Thyroid gland (tissue), 4 donors: ENCODE results near the gene SLC38A2.
"Not testable (repeated sequence)": the region's sequence is repeated elsewhere in the genome, so short reads cannot be mapped to it uniquely, and the experiment has no call there.

Experiments
- CTCF ChIP-seq, 6 experiments: fragments of 200-600 bp in 3 of 6; fragments of 450-650 bp in 3 of 6; sonication (generic) in 3 of 6; IDR thresholded peaks; one replicate each; pipeline ENCODE4 v1.5.1; 2016 to 2019; ENCODE audit warnings: antibody characterized with exemption in 6 of 6, mild to moderate bottlenecking in 2 of 6, inconsistent platforms in 1 of 6, moderate library complexity in 1 of 6
- POLR2A ChIP-seq, 2 donors: fragments of 450-650 bp; IDR thresholded peaks; one replicate each; pipeline ENCODE4 v1.6.1; 2017; ENCODE audit warnings: antibody characterized with exemption in 2 of 2, mild to moderate bottlenecking in 2 of 2, moderate library complexity in 1 of 2

DNA sequence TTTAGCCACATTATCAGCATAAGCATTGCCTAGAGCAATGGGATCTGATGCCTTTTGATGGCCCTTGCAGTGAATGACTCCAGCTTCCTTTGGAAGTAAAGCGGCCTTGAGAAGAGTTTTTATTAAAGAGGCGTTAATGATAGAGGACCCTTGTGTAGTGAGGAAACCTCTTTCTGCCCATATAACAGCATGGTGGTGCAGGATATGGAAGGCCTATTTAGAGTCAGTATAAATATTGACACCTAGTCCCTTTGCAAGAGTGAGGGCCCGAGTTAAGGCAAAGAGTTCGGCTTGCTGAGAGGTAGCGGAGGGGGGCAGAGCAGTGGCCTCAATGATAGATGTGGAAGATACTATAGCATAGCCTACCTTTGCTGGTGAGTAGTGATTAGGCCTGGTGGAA, 47.5 kb downstream of the SLC38A2 start:
- TF ChIP-seq CTCF, POLR2A (IDR thresholded peaks at IDR 0.05): not testable (repeated sequence)
